Measurements from ENCODE around the gene PHACTR3.

DNA sequence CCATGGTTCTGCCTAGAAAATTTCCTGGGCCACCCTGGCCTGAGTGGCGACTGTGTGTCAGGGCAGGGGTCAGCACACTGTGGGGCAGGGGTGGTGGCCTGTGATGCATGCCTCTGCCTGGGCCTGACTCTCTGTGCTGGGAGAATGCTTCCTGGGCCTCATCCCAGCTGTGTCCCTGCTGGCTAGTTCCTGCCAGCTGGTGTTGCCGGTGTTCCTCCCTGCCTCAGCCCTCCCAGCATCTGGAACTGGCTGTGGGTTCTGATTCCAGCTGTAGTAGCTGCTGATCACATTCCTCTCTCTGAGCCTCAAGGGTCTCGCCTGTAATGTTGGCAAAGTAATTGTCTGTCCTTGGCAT, 227.6 kb downstream of the PHACTR3 start:
- TF ChIP-seq POLR2A (IDR thresholded peaks at IDR 0.05; ENCODE audit: low read length) (no peak), CHD2 (IDR thresholded peaks at IDR 0.05; ENCODE audit: low read length, partially characterized antibody) (no peak), CTCF (IDR thresholded peaks at IDR 0.05) (no peak), MAFK (IDR thresholded peaks at IDR 0.05; ENCODE audit: partially characterized antibody) (no peak), RCOR1 (IDR thresholded peaks at IDR 0.05; ENCODE audit: low read depth, low read length) (no peak), MAZ (IDR thresholded peaks at IDR 0.05; ENCODE audit: borderline replicate concordance, low read depth, low read length) (no peak), RAD21 (conservative IDR thresholded peaks at IDR 0.05 in 1 of 2, IDR thresholded peaks at IDR 0.05 in 1 of 2) (no peak), CEBPB (IDR thresholded peaks at IDR 0.05) (no peak), MAX (IDR thresholded peaks at IDR 0.05) (no peak), REST (IDR thresholded peaks at IDR 0.05) (no peak), SREBF2 (IDR thresholded peaks at IDR 0.05) (no peak)
- TF ChIP-seq, protein P1, sequence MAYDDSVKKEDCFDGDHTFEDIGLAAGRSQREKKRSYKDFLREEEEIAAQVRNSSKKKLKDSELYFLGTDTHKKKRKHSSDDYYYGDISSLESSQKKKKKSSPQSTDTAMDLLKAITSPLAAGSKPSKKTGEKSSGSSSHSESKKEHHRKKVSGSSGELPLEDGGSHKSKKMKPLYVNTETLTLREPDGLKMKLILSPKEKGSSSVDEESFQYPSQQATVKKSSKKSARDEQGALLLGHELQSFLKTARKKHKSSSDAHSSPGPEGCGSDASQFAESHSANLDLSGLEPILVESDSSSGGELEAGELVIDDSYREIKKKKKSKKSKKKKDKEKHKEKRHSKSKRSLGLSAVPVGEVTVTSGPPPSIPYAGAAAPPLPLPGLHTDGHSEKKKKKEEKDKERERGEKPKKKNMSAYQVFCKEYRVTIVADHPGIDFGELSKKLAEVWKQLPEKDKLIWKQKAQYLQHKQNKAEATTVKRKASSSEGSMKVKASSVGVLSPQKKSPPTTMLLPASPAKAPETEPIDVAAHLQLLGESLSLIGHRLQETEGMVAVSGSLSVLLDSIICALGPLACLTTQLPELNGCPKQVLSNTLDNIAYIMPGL (CRISPR knock-in tag; IDR thresholded peaks at IDR 0.05; ENCODE audit: borderline replicate concordance) = no peak
- TF ChIP-seq, protein P2, sequence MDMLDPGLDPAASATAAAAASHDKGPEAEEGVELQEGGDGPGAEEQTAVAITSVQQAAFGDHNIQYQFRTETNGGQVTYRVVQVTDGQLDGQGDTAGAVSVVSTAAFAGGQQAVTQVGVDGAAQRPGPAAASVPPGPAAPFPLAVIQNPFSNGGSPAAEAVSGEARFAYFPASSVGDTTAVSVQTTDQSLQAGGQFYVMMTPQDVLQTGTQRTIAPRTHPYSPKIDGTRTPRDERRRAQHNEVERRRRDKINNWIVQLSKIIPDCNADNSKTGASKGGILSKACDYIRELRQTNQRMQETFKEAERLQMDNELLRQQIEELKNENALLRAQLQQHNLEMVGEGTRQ (IDR thresholded peaks at IDR 0.05) = no peak

Measured in A549 (cell line).